H1 (cell line): Measurements from ENCODE around the gene ODR4. TPM values are rescaled to one million over a fixed set of nuclear protein-coding genes. Genes with fewer than 3 reads are reported as not detected.

Experiments
- CHD1 ChIP-seq: IDR thresholded peaks from 2 replicates; pipeline ENCODE4 v1.6.1; 2012; ENCODE audit warnings: low read depth, low read length, improper control_type of control experiment
- FOSL1 ChIP-seq: IDR thresholded peaks from 2 replicates; pipeline ENCODE4 v1.6.1; 2011; ENCODE audit warnings: mild to moderate bottlenecking, low read depth, low read length, moderate library complexity; ENCODE audit not compliant: insufficient read depth
- GTF2F1 ChIP-seq: IDR thresholded peaks from 2 replicates; pipeline ENCODE4 v1.6.1; 2012; ENCODE audit warnings: low read depth, low read length, improper control_type of control experiment, borderline replicate concordance
- HDAC6 ChIP-seq: IDR thresholded peaks from one replicate; pipeline ENCODE4 v1.7.1; 2012; ENCODE audit warnings: low read depth, mild to moderate bottlenecking, inconsistent platforms, low read length, moderate library complexity
- POLR2A ChIP-seq, 2 experiments: IDR thresholded peaks; 1 replicate in 1 of 2; 2 replicates in 1 of 2; pipeline ENCODE4 v1.6.1; 2011; ENCODE audit warnings: low read depth in 2 of 2, low read length in 2 of 2, mild to moderate bottlenecking in 2 of 2; ENCODE audit errors: control extremely low read depth in 1 of 2
- SP1 ChIP-seq: IDR thresholded peaks from 2 replicates; pipeline ENCODE4 v1.6.1; 2011; ENCODE audit warnings: low read depth, low read length
- SUZ12 ChIP-seq: fragments of 200-600 bp; sonication (generic); IDR thresholded peaks from 2 replicates; pipeline ENCODE4 v1.6.1; 2012; ENCODE audit warnings: mild to moderate bottlenecking, inconsistent platforms, low read length, moderate library complexity, mixed read lengths
- polyA plus RNA-seq, 7 experiments: library from polyadenylated mRNA; depleted of rRNA in 3 of 7; stranded (reverse) in 5 of 7; unstranded in 2 of 7; fragments of >200 nt in 5 of 7; fragments of 200-250 nt in 2 of 7; gene quantifications; 1 replicate in 5 of 7; 2 replicates in 1 of 7; 4 replicates in 1 of 7; pipeline versions ENCODE4 v1.2.1 to v1.2.3, GENCODE V29; 2011 to 2013; ENCODE audit warnings: missing spikeins in 2 of 7, mixed read lengths in 2 of 7
- total RNA-seq: library from RNA; stranded (reverse); fragmentation: NEBNext Ultra II Directional; extraction: Animal tissue kit (Norgen Biotek cat#: 25700); gene quantifications from 2 replicates; pipeline ENCODE4 v1.2.1, GENCODE V29; 2021

Gene ODR4
- total and polyA plus RNA-seq, 2 of the 8 experiments (the other 6 are each of a cell fraction or from before 2014, with no cell fraction given), result 4.1 to 14.1 TPM

DNA sequence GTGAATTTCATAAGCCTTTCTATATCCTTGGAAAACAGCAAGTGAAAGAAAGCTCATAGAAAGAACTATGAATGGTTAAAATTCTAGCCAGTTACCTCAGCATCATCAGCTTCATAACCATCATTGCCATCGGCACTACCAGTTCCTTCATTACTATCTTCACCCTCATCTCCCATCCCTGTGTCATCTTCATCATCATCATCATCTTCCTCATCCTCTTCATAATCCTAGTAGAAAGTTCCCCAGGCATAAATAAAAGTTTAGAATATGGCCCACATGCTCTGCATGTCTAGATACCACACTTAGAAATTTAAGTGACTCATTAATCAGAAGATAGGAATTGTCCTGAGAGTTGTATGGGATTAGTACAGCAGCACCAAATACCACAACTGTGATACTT is 49.6 kb upstream of the ODR4 start (continued):
- no peak for TF ChIP-seq HDAC6
- TF ChIP-seq POLR2A (IDR thresholded peaks at IDR 0.05; ENCODE audit: control extremely low read depth in 1 of 2, low read depth in 2 of 2, low read length in 2 of 2), result no peak
- no peak for TF ChIP-seq SP1
- no peak for TF ChIP-seq CHD1
- no peak for TF ChIP-seq SUZ12
- TF ChIP-seq FOSL1, result no peak
- no peak for TF ChIP-seq GTF2F1
- TF ChIP-seq, all 59 proteins: peak for 0
